K562 (cell line): ENCODE results near the gene WWOX. TPM values are rescaled to one million over a fixed set of nuclear protein-coding genes. Genes with fewer than 3 reads are reported as not detected.

Experiments
- ATAC-seq: fragments of 200-7000 bp; cut with Tn5 transposase; 3 replicates; pipeline ENCODE4 v1.9.1; 2020; ENCODE audit warnings: moderate library complexity
- BruUV-seq: library from RNA; stranded (reverse); fragments of 400-500 nt; replicated peaks from 2 replicates; lab custom pipeline; 2021; lab: Mats Ljungman, UMichigan
- CTCF ChIA-PET: fragments of 300-600 bp; formaldehyde crosslinking; extraction: SDS; loops from one replicate; lab custom pipeline; 2021; ENCODE audit warnings: low intra/inter-chr PET ratio; lab: Yijun Ruan, JAX
- POLR2A ChIA-PET: fragments of 300-600, 350-650 bp; sonication (Branson Sonifier 250); formaldehyde crosslinking; extraction: SDS; loops from one replicate; lab custom pipeline; 2021; ENCODE audit warnings: antibody characterized with exemption, inconsistent platforms; lab: Yijun Ruan, JAX
- DNase-seq, 4 experiments: peaks; one replicate each; pipeline versions ENCODE4 v3.0.0 to v3.0.0-alpha.2; 2011 to 2018; ENCODE audit warnings: low spot score in 3 of 4, mixed read lengths in 3 of 4; ENCODE audit errors: extremely low read depth in 1 of 4
- FAIRE-seq: peaks from 2 replicates; lab custom pipeline; 2011; peaks lifted over from hg19 to GRCh38; lab: Jason Lieb, UNC
- H2AFZ ChIP-seq: 2 replicates; pipeline ENCODE4 v1.6.0; 2011; ENCODE audit warnings: low read depth, low read length, control low read depth, inconsistent platforms
- H3K27ac ChIP-seq: fragments of 200-600 bp; 3 replicates; pipeline ENCODE4 v1.8.0; 2011; ENCODE audit warnings: low read depth, mild to moderate bottlenecking, control low read depth, inconsistent platforms, low read length, moderate library complexity, mixed read lengths; ENCODE audit errors: extremely low read depth
- H3K27me3 ChIP-seq, 2 experiments: fragments of 300-600 bp in 1 of 2; 2 replicates in 1 of 2; 3 replicates in 1 of 2; pipeline versions ENCODE4 v1.6.0 to v1.8.0; 2011; ENCODE audit warnings: inconsistent platforms in 2 of 2, low read length in 2 of 2, mild to moderate bottlenecking in 1 of 2, mixed read lengths in 1 of 2, moderate library complexity in 1 of 2; ENCODE audit not compliant: control insufficient read depth in 2 of 2, insufficient read depth in 2 of 2
- H3K36me3 ChIP-seq: fragments of 300-600 bp; 3 replicates; pipeline ENCODE4 v1.8.0; 2011; ENCODE audit warnings: mild to moderate bottlenecking, low read length, inconsistent platforms; ENCODE audit not compliant: control insufficient read depth, insufficient read depth
- H3K4me1 ChIP-seq, 2 experiments: fragments of 200-600 bp in 1 of 2; replicated peaks in 1 of 2; 2 replicates in 1 of 2; 3 replicates in 1 of 2; pipeline versions ENCODE4 v1.5.1 to v1.8.0; 2011; ENCODE audit warnings: inconsistent platforms in 2 of 2, low read length in 2 of 2, mild to moderate bottlenecking in 1 of 2, mixed read lengths in 1 of 2, moderate library complexity in 1 of 2; ENCODE audit not compliant: control insufficient read depth in 2 of 2, insufficient read depth in 2 of 2
- H3K4me2 ChIP-seq: 2 replicates; pipeline ENCODE4 v1.6.1; 2011; ENCODE audit warnings: low read length, control low read depth, inconsistent platforms, mixed read lengths; ENCODE audit not compliant: insufficient read depth
- H3K4me3 ChIP-seq: fragments of 200-600 bp; sonication (generic), shearing (Covaris generic); 2 replicates; pipeline ENCODE4 v1.5.1; 2016; ENCODE audit warnings: control low read depth, inconsistent platforms
- H3K79me2 ChIP-seq: fragments of 200-600 bp; 3 replicates; pipeline ENCODE4 v1.8.0; 2011; ENCODE audit warnings: low read length, inconsistent platforms; ENCODE audit not compliant: control insufficient read depth, insufficient read depth
- H3K9ac ChIP-seq, 2 experiments: 2 replicates each; pipeline versions ENCODE4 v1.6.0 to v1.6.1; 2011; ENCODE audit warnings: low read depth in 2 of 2, low read length in 2 of 2, control low read depth in 1 of 2, inconsistent platforms in 1 of 2, mild to moderate bottlenecking in 1 of 2, mixed read lengths in 1 of 2; ENCODE audit not compliant: insufficient read depth in 1 of 2
- H3K9me1 ChIP-seq: one replicate; pipeline ENCODE4 v1.6.0; 2011; ENCODE audit warnings: inconsistent platforms, mild to moderate bottlenecking, low read length, moderate library complexity; ENCODE audit not compliant: control insufficient read depth, insufficient read depth
- H3K9me3 ChIP-seq: replicated peaks from 2 replicates; pipeline ENCODE4 v1.5.1; 2011; ENCODE audit warnings: low read depth, low read length, inconsistent platforms; ENCODE audit not compliant: control insufficient read depth, insufficient read depth
- H4K20me1 ChIP-seq: replicated peaks from 2 replicates; pipeline ENCODE4 v1.6.1; 2011; ENCODE audit warnings: low read length, inconsistent platforms, mixed read lengths; ENCODE audit not compliant: control insufficient read depth, insufficient read depth
- FOSL1 ChIP-seq: fragments of 200-800 bp; sonication (Bioruptor generic); conservative IDR thresholded peaks from 2 replicates; pipeline ENCODE4 v1.6.1; 2016; ENCODE audit warnings: missing genetic modification characterization, missing compliant biosample characterization
- ZFX ChIP-seq: sonication (generic); formaldehyde crosslinking; IDR thresholded peaks from 2 replicates; pipeline ENCODE4 v1.8.0; 2022; ENCODE audit warnings: mild to moderate bottlenecking, missing genetic modification reagents, moderate library complexity
- ZNF695 ChIP-seq: fragments of 450-650 bp; formaldehyde crosslinking; IDR thresholded peaks from 2 replicates; pipeline ENCODE4 v1.4.0; 2020; ENCODE audit warnings: mild to moderate bottlenecking, moderate library complexity
- WGBS: fragments of 100-300 bp; shearing (Covaris generic); methylation state at CpG from one replicate; pipeline ENCODE4 v1.1.6; 2016; ENCODE audit warnings: low coverage, mixed read lengths; ENCODE audit not compliant: insufficient coverage; ENCODE audit errors: missing lambda C conversion rate; 5-methylcytosine and 5-hydroxymethylcytosine counted together
- in situ Hi-C: fragments of 300-500 bp; cut with MboI; formaldehyde crosslinking; loops from 4 replicates; pipeline ENCODE4 v1.15.0; 2018; ENCODE audit warnings: inconsistent platforms, mixed read lengths
- intact Hi-C: fragments of 100-400 bp; cut with micrococcal nuclease; formaldehyde crosslinking; loops from 2 replicates; pipeline ENCODE4 v1.14.2; 2022
- polyA plus RNA-seq, 8 experiments: library from polyadenylated mRNA; depleted of rRNA in 4 of 8; stranded (reverse) in 5 of 8; unstranded in 3 of 8; fragments of >200 nt; fragmentation: Nextera tagmentation in 2 of 8; fragmentation: Illumina TruSeq in 1 of 8; extraction: Ambion mirVana in 2 of 8; extraction: Trizol in 1 of 8; gene quantifications; 2 replicates each; pipeline versions ENCODE4 v1.2.1 to v1.2.3, GENCODE V29; 2011 to 2014; ENCODE audit warnings: inconsistent platforms in 1 of 8, missing spikeins in 1 of 8
- total RNA-seq, 7 experiments: library from RNA; depleted of rRNA in 6 of 7; stranded (reverse); fragments of >200 nt in 6 of 7; fragmentation: Illumina TruSeq in 2 of 7; extraction: Trizol in 2 of 7; gene quantifications; 2 replicates each; pipeline versions ENCODE4 v1.2.1 to v1.2.3, GENCODE V29; 2011 to 2021; ENCODE audit warnings: low replicate concordance in 1 of 7
- TF ChIP-seq, protein P1 (sequence below): fragments of 450-650 bp; IDR thresholded peaks from 2 replicates; pipeline ENCODE4 v1.6.1; 2017; ENCODE audit warnings: antibody characterized with exemption, mild to moderate bottlenecking
- TF ChIP-seq, protein P2 (sequence below): sonication (generic); formaldehyde crosslinking; IDR thresholded peaks from 2 replicates; pipeline ENCODE4 v1.8.1; 2023; ENCODE audit warnings: missing genetic modification reagents, mild to moderate bottlenecking, borderline replicate concordance
- TF ChIP-seq, protein P3 (sequence below): fragments of 250-450 bp; sonication (Bioruptor Pico); IDR thresholded peaks from 2 replicates; pipeline ENCODE4 v1.4.0; 2020; ENCODE audit warnings: mild to moderate bottlenecking, moderate library complexity
- TF ChIP-seq, protein P4 (sequence below): sonication (generic); formaldehyde crosslinking; IDR thresholded peaks from 2 replicates; pipeline ENCODE4 v1.8.1; 2022; ENCODE audit warnings: missing genetic modification reagents
- TF ChIP-seq, protein P5 (sequence below): fragments of 250-450 bp; sonication (Bioruptor Pico); IDR thresholded peaks from 2 replicates; pipeline ENCODE4 v1.9.0; 2021; ENCODE audit warnings: mild to moderate bottlenecking

WWOX gene
- total and polyA plus RNA-seq, 9 of the 15 experiments (the other 6 are each of a cell fraction or from before 2014, with no cell fraction given), result 1.6 to 22.7 (median 8.1) TPM

DNA sequence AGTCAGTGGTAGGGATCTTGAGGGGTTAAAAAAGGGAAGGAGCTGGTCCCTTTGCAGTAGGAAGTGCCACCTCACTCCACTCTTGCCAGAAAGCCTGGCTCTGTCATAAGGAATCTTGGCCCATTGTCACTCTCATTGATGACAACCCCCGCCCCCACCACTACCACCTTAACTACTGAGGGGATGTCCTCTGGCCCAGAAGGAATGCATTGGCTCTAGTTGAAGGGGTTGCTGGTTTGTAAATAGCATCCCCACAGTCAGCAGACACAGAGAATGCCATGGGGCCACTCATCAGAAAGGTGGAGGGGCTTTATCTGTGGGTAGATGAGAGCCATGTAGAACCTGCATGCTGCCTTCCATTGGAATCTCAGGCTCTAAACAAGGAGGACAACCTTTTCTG is 316.2 kb downstream of the WWOX start:
- Histone ChIP-seq H3K4me1 (no peaks in the 10 kb centered on the region), H4K20me1 (no peaks in the 10 kb centered on the region), H3K36me3 (no peaks in the 10 kb centered on the region), H2AFZ (no peak overlapping the region), H3K27ac (no peak overlapping the region), H3K79me2 (no peaks in the 10 kb centered on the region), H3K9ac (no peak overlapping the region), H3K4me2 (no peak overlapping the region), H3K9me1 (no peaks in the 10 kb centered on the region), H3K9me3 (no peaks in the 10 kb centered on the region; the same call in 1 of the 2 replicates), H3K4me3 (no peak overlapping the region), H3K27me3 (no peaks in the 10 kb centered on the region)
- POLR2A ChIA-PET, result no interaction called here
- CTCF ChIA-PET, result no interaction called here
- ATAC-seq (no peak), FAIRE-seq (no peak), DNase-seq (no peak)
- in situ Hi-C loops, result no loop called here
- no TSS peak for BruUV-seq
- 30% methylated on average over 1 of the region's 1 CpG for WGBS
- intact Hi-C loops, result no loop called here
- TF ChIP-seq, protein P1, sequence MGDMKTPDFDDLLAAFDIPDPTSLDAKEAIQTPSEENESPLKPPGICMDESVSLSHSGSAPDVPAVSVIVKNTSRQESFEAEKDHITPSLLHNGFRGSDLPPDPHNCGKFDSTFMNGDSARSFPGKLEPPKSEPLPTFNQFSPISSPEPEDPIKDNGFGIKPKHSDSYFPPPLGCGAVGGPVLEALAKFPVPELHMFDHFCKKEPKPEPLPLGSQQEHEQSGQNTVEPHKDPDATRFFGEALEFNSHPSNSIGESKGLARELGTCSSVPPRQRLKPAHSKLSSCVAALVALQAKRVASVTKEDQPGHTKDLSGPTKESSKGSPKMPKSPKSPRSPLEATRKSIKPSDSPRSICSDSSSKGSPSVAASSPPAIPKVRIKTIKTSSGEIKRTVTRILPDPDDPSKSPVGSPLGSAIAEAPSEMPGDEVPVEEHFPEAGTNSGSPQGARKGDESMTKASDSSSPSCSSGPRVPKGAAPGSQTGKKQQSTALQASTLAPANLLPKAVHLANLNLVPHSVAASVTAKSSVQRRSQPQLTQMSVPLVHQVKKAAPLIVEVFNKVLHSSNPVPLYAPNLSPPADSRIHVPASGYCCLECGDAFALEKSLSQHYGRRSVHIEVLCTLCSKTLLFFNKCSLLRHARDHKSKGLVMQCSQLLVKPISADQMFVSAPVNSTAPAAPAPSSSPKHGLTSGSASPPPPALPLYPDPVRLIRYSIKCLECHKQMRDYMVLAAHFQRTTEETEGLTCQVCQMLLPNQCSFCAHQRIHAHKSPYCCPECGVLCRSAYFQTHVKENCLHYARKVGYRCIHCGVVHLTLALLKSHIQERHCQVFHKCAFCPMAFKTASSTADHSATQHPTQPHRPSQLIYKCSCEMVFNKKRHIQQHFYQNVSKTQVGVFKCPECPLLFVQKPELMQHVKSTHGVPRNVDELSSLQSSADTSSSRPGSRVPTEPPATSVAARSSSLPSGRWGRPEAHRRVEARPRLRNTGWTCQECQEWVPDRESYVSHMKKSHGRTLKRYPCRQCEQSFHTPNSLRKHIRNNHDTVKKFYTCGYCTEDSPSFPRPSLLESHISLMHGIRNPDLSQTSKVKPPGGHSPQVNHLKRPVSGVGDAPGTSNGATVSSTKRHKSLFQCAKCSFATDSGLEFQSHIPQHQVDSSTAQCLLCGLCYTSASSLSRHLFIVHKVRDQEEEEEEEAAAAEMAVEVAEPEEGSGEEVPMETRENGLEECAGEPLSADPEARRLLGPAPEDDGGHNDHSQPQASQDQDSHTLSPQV, result no peak
- no peak for TF ChIP-seq ZNF695 (CRISPR knock-in tag)
- TF ChIP-seq, protein P2, sequence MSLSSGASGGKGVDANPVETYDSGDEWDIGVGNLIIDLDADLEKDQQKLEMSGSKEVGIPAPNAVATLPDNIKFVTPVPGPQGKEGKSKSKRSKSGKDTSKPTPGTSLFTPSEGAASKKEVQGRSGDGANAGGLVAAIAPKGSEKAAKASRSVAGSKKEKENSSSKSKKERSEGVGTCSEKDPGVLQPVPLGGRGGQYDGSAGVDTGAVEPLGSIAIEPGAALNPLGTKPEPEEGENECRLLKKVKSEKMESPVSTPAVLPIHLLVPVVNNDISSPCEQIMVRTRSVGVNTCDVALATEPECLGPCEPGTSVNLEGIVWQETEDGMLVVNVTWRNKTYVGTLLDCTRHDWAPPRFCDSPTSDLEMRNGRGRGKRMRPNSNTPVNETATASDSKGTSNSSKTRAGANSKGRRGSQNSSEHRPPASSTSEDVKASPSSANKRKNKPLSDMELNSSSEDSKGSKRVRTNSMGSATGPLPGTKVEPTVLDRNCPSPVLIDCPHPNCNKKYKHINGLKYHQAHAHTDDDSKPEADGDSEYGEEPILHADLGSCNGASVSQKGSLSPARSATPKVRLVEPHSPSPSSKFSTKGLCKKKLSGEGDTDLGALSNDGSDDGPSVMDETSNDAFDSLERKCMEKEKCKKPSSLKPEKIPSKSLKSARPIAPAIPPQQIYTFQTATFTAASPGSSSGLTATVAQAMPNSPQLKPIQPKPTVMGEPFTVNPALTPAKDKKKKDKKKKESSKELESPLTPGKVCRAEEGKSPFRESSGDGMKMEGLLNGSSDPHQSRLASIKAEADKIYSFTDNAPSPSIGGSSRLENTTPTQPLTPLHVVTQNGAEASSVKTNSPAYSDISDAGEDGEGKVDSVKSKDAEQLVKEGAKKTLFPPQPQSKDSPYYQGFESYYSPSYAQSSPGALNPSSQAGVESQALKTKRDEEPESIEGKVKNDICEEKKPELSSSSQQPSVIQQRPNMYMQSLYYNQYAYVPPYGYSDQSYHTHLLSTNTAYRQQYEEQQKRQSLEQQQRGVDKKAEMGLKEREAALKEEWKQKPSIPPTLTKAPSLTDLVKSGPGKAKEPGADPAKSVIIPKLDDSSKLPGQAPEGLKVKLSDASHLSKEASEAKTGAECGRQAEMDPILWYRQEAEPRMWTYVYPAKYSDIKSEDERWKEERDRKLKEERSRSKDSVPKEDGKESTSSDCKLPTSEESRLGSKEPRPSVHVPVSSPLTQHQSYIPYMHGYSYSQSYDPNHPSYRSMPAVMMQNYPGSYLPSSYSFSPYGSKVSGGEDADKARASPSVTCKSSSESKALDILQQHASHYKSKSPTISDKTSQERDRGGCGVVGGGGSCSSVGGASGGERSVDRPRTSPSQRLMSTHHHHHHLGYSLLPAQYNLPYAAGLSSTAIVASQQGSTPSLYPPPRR (CRISPR knock-in tag), result no peak
- TF ChIP-seq, protein P3, sequence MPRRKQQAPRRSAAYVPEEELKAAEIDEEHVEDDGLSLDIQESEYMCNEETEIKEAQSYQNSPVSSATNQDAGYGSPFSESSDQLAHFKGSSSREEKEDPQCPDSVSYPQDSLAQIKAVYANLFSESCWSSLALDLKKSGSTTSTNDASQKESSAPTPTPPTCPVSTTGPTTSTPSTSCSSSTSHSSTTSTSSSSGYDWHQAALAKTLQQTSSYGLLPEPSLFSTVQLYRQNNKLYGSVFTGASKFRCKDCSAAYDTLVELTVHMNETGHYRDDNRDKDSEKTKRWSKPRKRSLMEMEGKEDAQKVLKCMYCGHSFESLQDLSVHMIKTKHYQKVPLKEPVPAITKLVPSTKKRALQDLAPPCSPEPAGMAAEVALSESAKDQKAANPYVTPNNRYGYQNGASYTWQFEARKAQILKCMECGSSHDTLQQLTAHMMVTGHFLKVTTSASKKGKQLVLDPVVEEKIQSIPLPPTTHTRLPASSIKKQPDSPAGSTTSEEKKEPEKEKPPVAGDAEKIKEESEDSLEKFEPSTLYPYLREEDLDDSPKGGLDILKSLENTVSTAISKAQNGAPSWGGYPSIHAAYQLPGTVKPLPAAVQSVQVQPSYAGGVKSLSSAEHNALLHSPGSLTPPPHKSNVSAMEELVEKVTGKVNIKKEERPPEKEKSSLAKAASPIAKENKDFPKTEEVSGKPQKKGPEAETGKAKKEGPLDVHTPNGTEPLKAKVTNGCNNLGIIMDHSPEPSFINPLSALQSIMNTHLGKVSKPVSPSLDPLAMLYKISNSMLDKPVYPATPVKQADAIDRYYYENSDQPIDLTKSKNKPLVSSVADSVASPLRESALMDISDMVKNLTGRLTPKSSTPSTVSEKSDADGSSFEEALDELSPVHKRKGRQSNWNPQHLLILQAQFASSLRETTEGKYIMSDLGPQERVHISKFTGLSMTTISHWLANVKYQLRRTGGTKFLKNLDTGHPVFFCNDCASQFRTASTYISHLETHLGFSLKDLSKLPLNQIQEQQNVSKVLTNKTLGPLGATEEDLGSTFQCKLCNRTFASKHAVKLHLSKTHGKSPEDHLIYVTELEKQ (CRISPR knock-in tag), result no peak
- no peak for TF ChIP-seq ZFX (CRISPR knock-in tag)
- TF ChIP-seq, protein P4, sequence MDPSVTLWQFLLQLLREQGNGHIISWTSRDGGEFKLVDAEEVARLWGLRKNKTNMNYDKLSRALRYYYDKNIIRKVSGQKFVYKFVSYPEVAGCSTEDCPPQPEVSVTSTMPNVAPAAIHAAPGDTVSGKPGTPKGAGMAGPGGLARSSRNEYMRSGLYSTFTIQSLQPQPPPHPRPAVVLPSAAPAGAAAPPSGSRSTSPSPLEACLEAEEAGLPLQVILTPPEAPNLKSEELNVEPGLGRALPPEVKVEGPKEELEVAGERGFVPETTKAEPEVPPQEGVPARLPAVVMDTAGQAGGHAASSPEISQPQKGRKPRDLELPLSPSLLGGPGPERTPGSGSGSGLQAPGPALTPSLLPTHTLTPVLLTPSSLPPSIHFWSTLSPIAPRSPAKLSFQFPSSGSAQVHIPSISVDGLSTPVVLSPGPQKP (CRISPR knock-in tag), result no peak
- no peak for TF ChIP-seq FOSL1
- TF ChIP-seq, protein P5, sequence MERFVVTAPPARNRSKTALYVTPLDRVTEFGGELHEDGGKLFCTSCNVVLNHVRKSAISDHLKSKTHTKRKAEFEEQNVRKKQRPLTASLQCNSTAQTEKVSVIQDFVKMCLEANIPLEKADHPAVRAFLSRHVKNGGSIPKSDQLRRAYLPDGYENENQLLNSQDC, result no peak
